HCT116 (cell line): ENCODE data around the gene MCUR1. TPM values are rescaled to one million over a fixed set of nuclear protein-coding genes. Genes with fewer than 3 reads are reported as not detected.

Experiments
- ATAC-seq: fragments of 200-7000 bp; cut with Tn5 transposase; 2 replicates; pipeline ENCODE4 v1.9.1; 2020; ENCODE audit warnings: mild to moderate bottlenecking, moderate library complexity
- Bru-seq: library from RNA; stranded (reverse); fragments of 400-500 nt; gene quantifications from one replicate; lab custom pipeline; 2021; lab: Mats Ljungman, UMichigan
- BruChase-seq, 2 experiments: library from RNA; stranded (reverse); fragments of 400-500 nt; gene quantifications; one replicate each; lab custom pipeline; 2021; lab: Mats Ljungman, UMichigan
- BruUV-seq: library from RNA; stranded (reverse); fragments of 400-500 nt; replicated peaks from 2 replicates; lab custom pipeline; 2021; lab: Mats Ljungman, UMichigan
- CTCF ChIA-PET: fragments of 300-600 bp; sonication (Branson Sonifier 250); formaldehyde crosslinking; loops from one replicate; lab custom pipeline; 2021; ENCODE audit warnings: antibody characterized with exemption; lab: Charles Lee
- POLR2A ChIA-PET: fragments of 300-600, 350-600 bp; sonication (Branson Sonifier 250); formaldehyde crosslinking; loops from one replicate; lab custom pipeline; 2021; ENCODE audit warnings: antibody characterized with exemption; lab: Charles Lee
- RAD21 ChIA-PET, 2 experiments: fragments of 300-600 bp; sonication (Branson Sonifier 250); formaldehyde crosslinking; loops; one replicate each; lab custom pipeline; 2023; ENCODE audit warnings: low total read pairs in 2 of 2; ENCODE audit not compliant: uncharacterized antibody in 2 of 2, unreplicated experiment in 2 of 2, low non-redundant PET in 1 of 2; lab: Charles Lee
- DNase-seq: peaks from one replicate; pipeline ENCODE4 v3.0.0-alpha.2; 2010; ENCODE audit warnings: low read depth, low spot score
- H2AFZ ChIP-seq: fragments of 200-600 bp; shearing (Covaris generic), sonication (generic); 2 replicates; pipeline ENCODE4 v1.6.1; 2017; ENCODE audit warnings: low read depth, mixed run types, mixed read lengths, antibody characterized with exemption, low read length; ENCODE audit not compliant: poor library complexity, severe bottlenecking
- H3K27ac ChIP-seq: 2 replicates; pipeline ENCODE4 v1.5.1; 2012; ENCODE audit warnings: low read depth, low read length
- H3K27me3 ChIP-seq: fragments of 200-600 bp; sonication (generic); 2 replicates; pipeline ENCODE4 v1.6.1; 2016; ENCODE audit warnings: mixed run types, low read length, mixed read lengths; ENCODE audit not compliant: insufficient read depth
- H3K36me3 ChIP-seq, 2 experiments: fragments of 200-500 bp in 1 of 2; fragments of 200-600 bp in 1 of 2; sonication (Bioruptor generic) in 1 of 2; sonication (generic) in 1 of 2; 2 replicates each; pipeline versions ENCODE4 v1.5.1 to v1.6.1; 2014 to 2016; ENCODE audit warnings: low read length in 2 of 2, inconsistent platforms in 1 of 2, mixed read lengths in 1 of 2, mixed run types in 1 of 2; ENCODE audit not compliant: insufficient read depth in 2 of 2, control insufficient read depth in 1 of 2
- H3K4me1 ChIP-seq, 2 experiments: fragments of 200-600 bp in 1 of 2; sonication (generic) in 1 of 2; 2 replicates each; pipeline versions ENCODE4 v1.5.1 to v1.6.1; 2012 to 2017; ENCODE audit warnings: low read length in 2 of 2, inconsistent platforms in 1 of 2, mild to moderate bottlenecking in 1 of 2, mixed read lengths in 1 of 2, mixed run types in 1 of 2, moderate library complexity in 1 of 2; ENCODE audit not compliant: insufficient read depth in 2 of 2, control insufficient read depth in 1 of 2
- H3K4me2 ChIP-seq: fragments of 200-600 bp; sonication (generic); 2 replicates; pipeline ENCODE4 v1.6.1; 2017; ENCODE audit warnings: mixed run types, low read length, mixed read lengths
- H3K4me3 ChIP-seq, 2 experiments: fragments of 200-600 bp in 1 of 2; sonication (generic) in 1 of 2; replicated peaks in 1 of 2; 2 replicates each; pipeline ENCODE4 v1.5.1; 2011 to 2016; ENCODE audit warnings: low read length in 2 of 2, control low read depth in 1 of 2, low read depth in 1 of 2, mild to moderate bottlenecking in 1 of 2, mixed read lengths in 1 of 2, mixed run types in 1 of 2
- H3K79me2 ChIP-seq: fragments of 200-600 bp; sonication (generic); 2 replicates; pipeline ENCODE4 v1.6.1; 2017; ENCODE audit warnings: mild to moderate bottlenecking, mixed run types, low read length, moderate library complexity, mixed read lengths; ENCODE audit not compliant: insufficient read depth
- H3K9ac ChIP-seq: fragments of 200-600 bp; sonication (generic); 2 replicates; pipeline ENCODE4 v1.6.1; 2016; ENCODE audit warnings: low read length, mixed read lengths
- H3K9me2 ChIP-seq: fragments of 200-600 bp; sonication (generic), shearing (Covaris generic); 2 replicates; pipeline ENCODE4 v1.6.1; 2017; ENCODE audit warnings: mixed run types, mild to moderate bottlenecking, moderate library complexity; ENCODE audit not compliant: insufficient read depth
- H3K9me3 ChIP-seq, 2 experiments: fragments of 200-500 bp in 1 of 2; fragments of 200-600 bp in 1 of 2; sonication (Bioruptor generic) in 1 of 2; sonication (generic) in 1 of 2; 2 replicates each; pipeline ENCODE4 v1.6.1; 2014 to 2017; ENCODE audit warnings: low read length in 2 of 2, mixed read lengths in 2 of 2, inconsistent platforms in 1 of 2, low read depth in 1 of 2, mild to moderate bottlenecking in 1 of 2, mixed run types in 1 of 2, moderate library complexity in 1 of 2; ENCODE audit not compliant: control insufficient read depth in 1 of 2, insufficient read depth in 1 of 2
- H4K20me1 ChIP-seq: fragments of 200-600 bp; sonication (generic), shearing (Covaris generic); 2 replicates; pipeline ENCODE4 v1.6.1; 2017; ENCODE audit warnings: mixed run types, mild to moderate bottlenecking, moderate library complexity; ENCODE audit not compliant: insufficient read depth
- CEBPB ChIP-seq: IDR thresholded peaks from 2 replicates; pipeline ENCODE4 v1.6.1; 2012; ENCODE audit warnings: low read depth
- ELF1 ChIP-seq: IDR thresholded peaks from 2 replicates; pipeline ENCODE4 v1.6.1; 2012; ENCODE audit warnings: low read depth, borderline replicate concordance
- EZH2 ChIP-seq: fragments of 200-600 bp; sonication (generic); IDR thresholded peaks from 2 replicates; pipeline ENCODE4 v1.6.1; 2017; ENCODE audit warnings: antibody characterized with exemption, mixed run types
- EZH2phosphoT487 ChIP-seq: fragments of 200-600 bp; IDR thresholded peaks from 2 replicates; pipeline ENCODE4 v1.6.1; 2018; ENCODE audit warnings: antibody characterized with exemption, borderline replicate concordance
- FOSL1 ChIP-seq: IDR thresholded peaks from 2 replicates; pipeline ENCODE4 v1.6.1; 2012; ENCODE audit warnings: low read depth
- JUND ChIP-seq: IDR thresholded peaks from 2 replicates; pipeline ENCODE4 v1.6.1; 2012
- POLR2A ChIP-seq: IDR thresholded peaks from 2 replicates; pipeline ENCODE4 v1.7.0; 2011; ENCODE audit warnings: borderline replicate concordance; ENCODE audit not compliant: insufficient read depth, insufficient read length; ENCODE audit errors: extremely low read depth
- POLR2AphosphoS5 ChIP-seq: IDR thresholded peaks from 2 replicates; pipeline ENCODE4 v1.6.1; 2011; ENCODE audit warnings: mild to moderate bottlenecking, low read depth, low read length, moderate library complexity
- SIN3A ChIP-seq: IDR thresholded peaks from 2 replicates; pipeline ENCODE4 v1.6.1; 2012; ENCODE audit warnings: low read depth
- YY1 ChIP-seq: IDR thresholded peaks from 2 replicates; pipeline ENCODE4 v1.6.1; 2011; ENCODE audit warnings: low read length, low read depth, moderate library complexity, mild to moderate bottlenecking; ENCODE audit not compliant: insufficient replicate concordance; ENCODE audit errors: extremely low read depth
- ZFX ChIP-seq: fragments of 450-650 bp; IDR thresholded peaks from 2 replicates; pipeline ENCODE4 v1.6.1; 2017
- intact Hi-C: fragments of 100-400 bp; cut with micrococcal nuclease; formaldehyde crosslinking; loops from 2 replicates; pipeline ENCODE4 v1.10.0; 2022
- long read RNA-seq: library from polyadenylated mRNA; unstranded; transcript quantifications from one replicate; pipeline ENCODE4 v2.0.0, GENCODE V29; 2021; ENCODE audit not compliant: unreplicated experiment
- polyA plus RNA-seq: library from polyadenylated mRNA; unstranded; fragments of >200 nt; gene quantifications from 2 replicates; pipeline ENCODE4 v1.2.1, GENCODE V29; 2012; ENCODE audit warnings: missing spikeins
- total RNA-seq: library from RNA; stranded (reverse); gene quantifications from one replicate; pipeline ENCODE4 v1.2.1, GENCODE V29; 2021; ENCODE audit not compliant: unreplicated experiment
- TF ChIP-seq, protein P1 (sequence below): IDR thresholded peaks from 2 replicates; pipeline ENCODE4 v1.6.1; 2012
- TF ChIP-seq, protein P2 (sequence below): IDR thresholded peaks from 2 replicates; pipeline ENCODE4 v1.6.1; 2012

Gene MCUR1, protein sequence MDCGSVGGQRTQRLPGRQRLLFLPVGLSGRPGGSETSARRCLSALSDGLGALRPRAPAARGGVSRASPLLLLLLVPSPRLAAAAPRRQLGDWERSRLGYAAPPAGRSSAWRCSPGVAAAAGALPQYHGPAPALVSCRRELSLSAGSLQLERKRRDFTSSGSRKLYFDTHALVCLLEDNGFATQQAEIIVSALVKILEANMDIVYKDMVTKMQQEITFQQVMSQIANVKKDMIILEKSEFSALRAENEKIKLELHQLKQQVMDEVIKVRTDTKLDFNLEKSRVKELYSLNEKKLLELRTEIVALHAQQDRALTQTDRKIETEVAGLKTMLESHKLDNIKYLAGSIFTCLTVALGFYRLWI
- 33.2 TPM for total RNA-seq
- 7.3 and 10.3 TPM in 2 replicates for polyA plus RNA-seq
- Bru-seq, nascent RNA = percentile 71 among the genes with signal in this experiment
- percentile 88 among the genes with signal in this experiment for BruChase-seq, experiment 1, labeled RNA remaining after a 6-hour chase
- percentile 72 among the genes with signal in this experiment for BruChase-seq, experiment 2, labeled RNA remaining after a 2-hour chase
- long read RNA-seq, full-length matches to known transcripts = 22 of 43 reads
- long read RNA-seq, partial matches to known transcripts = 8 of 43 reads
- long read RNA-seq, other reads (novel, unspliced or antisense) = 13 of 43 reads

DNA sequence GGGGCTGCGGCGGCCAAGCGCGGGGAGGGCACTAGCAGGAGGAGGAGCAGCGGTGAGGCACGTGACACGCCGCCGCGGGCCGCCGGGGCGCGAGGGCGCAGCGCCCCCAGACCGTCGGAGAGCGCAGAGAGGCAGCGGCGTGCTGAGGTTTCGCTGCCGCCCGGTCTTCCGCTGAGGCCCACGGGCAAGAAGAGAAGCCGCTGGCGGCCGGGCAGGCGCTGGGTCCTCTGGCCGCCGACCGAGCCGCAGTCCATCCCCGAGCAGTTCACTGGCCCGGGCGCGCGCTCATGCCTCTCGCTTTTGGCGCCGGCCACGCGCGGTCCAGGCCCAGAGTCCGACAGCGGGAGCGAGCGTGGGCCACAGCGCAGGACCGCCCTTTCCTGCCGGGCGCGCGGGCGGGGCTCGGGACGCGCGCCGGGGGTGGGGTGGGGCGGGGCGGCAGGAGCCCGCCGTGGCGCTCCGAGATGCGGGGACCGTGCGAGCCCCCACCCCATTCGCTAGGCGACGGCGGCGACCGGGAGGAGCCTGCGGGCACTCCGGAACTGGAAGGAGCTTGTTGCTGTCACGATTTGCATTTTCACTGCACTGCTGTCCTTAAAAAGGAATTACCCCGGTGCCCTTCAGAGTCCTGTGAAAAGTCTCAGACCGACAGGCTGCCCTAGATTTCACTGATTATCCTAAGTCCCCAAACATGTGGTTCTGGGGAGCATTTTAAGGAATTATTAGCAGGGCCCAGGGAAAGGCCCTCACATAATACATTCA is at the start of gene MCUR1:
MCUR1 (minus strand) TSS at position 382 of the 762 bp plus-strand sequence; CDS start at position 254, 128 bp downstream.
- Histone ChIP-seq H3K4me3 (peak within 1 kb of the TSS; percentile 71 to 74), H3K9me3 (no peaks in the 10 kb centered on the region), H3K27ac (peak within 1 kb of the TSS; percentile 84), H3K4me1 (peaks cover 0 to 14% of the 10 kb centered on the region in 2 experiments; a peak in 3 of 4 replicates), H3K9ac (peak within 1 kb of the TSS; percentile 80), H3K36me3 (no peaks in the 10 kb centered on the region; a peak in 1 of 4 replicates), H2AFZ (no peak within 1 kb of the TSS), H3K9me2 (no peaks in the 10 kb centered on the region), H3K27me3 (no peaks in the 10 kb centered on the region), H3K79me2 (peaks cover 39% of the 10 kb centered on the region), H3K4me2 (peak within 1 kb of the TSS; percentile 79), H4K20me1 (no peaks in the 10 kb centered on the region; the same call in 1 of the 2 replicates)
- POLR2A ChIA-PET = no interaction called here
- peak; percentile 85 for ATAC-seq
- TF ChIP-seq SIN3A (peak; percentile 15; the same call in 1 of the 2 replicates), EZH2 (no peak), POLR2AphosphoS5 (peak; percentile 69), ELF1 (no peak), CEBPB (no peak), JUND (no peak), FOSL1 (no peak), EZH2phosphoT487 (no peak), ZFX (peak; percentile 69; the same call in 1 of the 2 replicates), YY1 (peak; percentile 23), POLR2A (peak; percentile 51)
- TF ChIP-seq, protein P1, sequence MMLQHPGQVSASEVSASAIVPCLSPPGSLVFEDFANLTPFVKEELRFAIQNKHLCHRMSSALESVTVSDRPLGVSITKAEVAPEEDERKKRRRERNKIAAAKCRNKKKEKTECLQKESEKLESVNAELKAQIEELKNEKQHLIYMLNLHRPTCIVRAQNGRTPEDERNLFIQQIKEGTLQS = no peak
- TF ChIP-seq, protein P2, sequence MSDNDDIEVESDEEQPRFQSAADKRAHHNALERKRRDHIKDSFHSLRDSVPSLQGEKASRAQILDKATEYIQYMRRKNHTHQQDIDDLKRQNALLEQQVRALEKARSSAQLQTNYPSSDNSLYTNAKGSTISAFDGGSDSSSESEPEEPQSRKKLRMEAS = peak; percentile 89
- BruUV-seq = no TSS peak
- RAD21 ChIA-PET = no interaction called here
- CTCF ChIA-PET = interaction anchor here (1.2 kb wide), 1 partner anchor 45 kb away, joined by 3 read pairs; no protein-coding TSS in a partner anchor
- intact Hi-C loops = no loop called here
- peak; percentile 56 for DNase-seq
